Hippocampal formation (tissue), 2 donors: ENCODE results near the gene MYH9.

ENCODE experiments used
- DNase-seq, 2 donors: peaks; one replicate each; lab custom pipeline; 2025; lab: John Stamatoyannopoulos, UW

Gene MYH9

GRCh38 chr22:36386351-36386899 is 1.3 kb downstream of the MYH9 start:
- no peak for DNase-seq

- DNase-seq, result no peak
Observed at GRCh38 chr22:36385491-36386350, 2.0 kb downstream of the MYH9 start.

GRCh38 chr22:36384766-36385481 is 2.8 kb downstream of the MYH9 start:
- DNase-seq, result peak in 1 of 2 donors; percentile 41

- no peak for DNase-seq
Observed at GRCh38 chr22:36383110-36383581, 4.6 kb downstream of the MYH9 start.

GRCh38 chr22:36381513-36382128 is 6.1 kb downstream of the MYH9 start:
- no peak for DNase-seq

- no peak for DNase-seq
Observed at GRCh38 chr22:36379593-36380361, 8.0 kb downstream of the MYH9 start.

GRCh38 chr22:36378869-36379217 is 8.9 kb downstream of the MYH9 start:
- DNase-seq, result no peak

GRCh38 chr22:36378080-36378868 is 9.5 kb downstream of the MYH9 start:
- DNase-seq, result no peak

- DNase-seq, result no peak
Observed at GRCh38 chr22:36377022-36377631, 10.6 kb downstream of the MYH9 start.

GRCh38 chr22:36376265-36376664 is 11.5 kb downstream of the MYH9 start:
- DNase-seq, result no peak

- no peak for DNase-seq
Observed at GRCh38 chr22:36375071-36375980, 12.4 kb downstream of the MYH9 start.

- DNase-seq, result no peak
Observed at GRCh38 chr22:36374603-36375024, 13.2 kb downstream of the MYH9 start.

- no peak for DNase-seq
Observed at GRCh38 chr22:36373258-36373579, 14.5 kb downstream of the MYH9 start.

- DNase-seq, result no peak
Observed at GRCh38 chr22:36371920-36372319, 15.8 kb downstream of the MYH9 start.

- DNase-seq, result no peak
Observed at GRCh38 chr22:36369922-36370791, 17.6 kb downstream of the MYH9 start.

GRCh38 chr22:36369004-36369921 is 18.5 kb downstream of the MYH9 start:
- DNase-seq, result no peak

- DNase-seq, result no peak
Observed at GRCh38 chr22:36368359-36368983, 19.3 kb downstream of the MYH9 start.
